GM23338 (cell line): Measurements from ENCODE around the gene BNC2. TPM values are rescaled to one million over a fixed set of nuclear protein-coding genes. Genes with fewer than 3 reads are reported as not detected.
A peak's percentile ranks its signal among the peaks of the same experiment; 100 is the strongest.

ENCODE experiments used
- ATAC-seq: fragments of 200-7000 bp; cut with Tn5 transposase; 3 replicates; pipeline ENCODE4 v1.9.1; 2020
- DNase-seq: peaks from one replicate; pipeline ENCODE4 v3.0.0-alpha.2; 2015; ENCODE audit warnings: low spot score
- H2AFZ ChIP-seq: fragments of 200-600 bp; sonication (generic); 2 replicates; pipeline ENCODE4 v1.8.0; 2016; ENCODE audit warnings: antibody characterized with exemption, mild to moderate bottlenecking, moderate library complexity
- H3F3A ChIP-seq: fragments of 200-600 bp; sonication (generic); replicated peaks from 2 replicates; pipeline ENCODE4 v1.8.0; 2017; ENCODE audit warnings: antibody characterized with exemption, mixed run types, low read depth
- H3K27ac ChIP-seq: fragments of 200-600 bp; sonication (generic); 2 replicates; pipeline ENCODE4 v1.6.1; 2016; ENCODE audit warnings: low read depth
- H3K27me3 ChIP-seq: fragments of 200-600 bp; sonication (generic); 2 replicates; pipeline ENCODE4 v1.8.0; 2016; ENCODE audit warnings: mild to moderate bottlenecking, mixed run types, moderate library complexity; ENCODE audit not compliant: insufficient read depth
- H3K36me3 ChIP-seq: fragments of 200-600 bp; sonication (generic); 2 replicates; pipeline ENCODE4 v1.8.0; 2016; ENCODE audit warnings: mild to moderate bottlenecking; ENCODE audit not compliant: insufficient read depth
- H3K4me1 ChIP-seq: fragments of 200-600 bp; sonication (generic); 2 replicates; pipeline ENCODE4 v1.8.0; 2016; ENCODE audit warnings: mild to moderate bottlenecking, moderate library complexity; ENCODE audit not compliant: insufficient read depth
- H3K4me2 ChIP-seq: fragments of 200-600 bp; sonication (generic); 2 replicates; pipeline ENCODE4 v1.7.1; 2017; ENCODE audit warnings: mixed run types
- H3K4me3 ChIP-seq: fragments of 200-600 bp; sonication (generic); 2 replicates; pipeline ENCODE4 v1.6.1; 2016; ENCODE audit warnings: mixed run types
- H3K79me2 ChIP-seq: fragments of 200-600 bp; sonication (generic); replicated peaks from 2 replicates; pipeline ENCODE4 v1.8.0; 2017; ENCODE audit warnings: mild to moderate bottlenecking; ENCODE audit not compliant: insufficient read depth
- H3K9me2 ChIP-seq: fragments of 200-600 bp; sonication (generic); 2 replicates; pipeline ENCODE4 v1.8.0; 2017; ENCODE audit not compliant: insufficient read depth
- H4K20me1 ChIP-seq: fragments of 200-600 bp; sonication (generic); replicated peaks from 2 replicates; pipeline ENCODE4 v1.8.0; 2017; ENCODE audit warnings: mild to moderate bottlenecking; ENCODE audit not compliant: insufficient read depth
- H3K27ac Mint-ChIP-seq: 2 replicates; pipeline ENCODE4 v1.8.0; 2020; ENCODE audit warnings: inconsistent platforms, mild to moderate bottlenecking, moderate library complexity, mixed read lengths
- H3K27me3 Mint-ChIP-seq: 3 replicates; pipeline ENCODE4 v1.8.0; 2022; ENCODE audit warnings: low read depth, mild to moderate bottlenecking, moderate library complexity, mixed read lengths, inconsistent platforms; ENCODE audit not compliant: insufficient read depth, poor library complexity
- H3K36me3 Mint-ChIP-seq: 3 replicates; pipeline ENCODE4 v1.8.0; 2021; ENCODE audit warnings: low read depth, mild to moderate bottlenecking, inconsistent platforms, moderate library complexity, mixed read lengths
- H3K4me1 Mint-ChIP-seq: 3 replicates; pipeline ENCODE4 v1.8.0; 2020; ENCODE audit warnings: mild to moderate bottlenecking, inconsistent platforms, mixed read lengths
- H3K4me3 Mint-ChIP-seq: 3 replicates; pipeline ENCODE4 v1.8.0; 2021; ENCODE audit warnings: moderate library complexity, mild to moderate bottlenecking, inconsistent platforms, mixed read lengths
- H3K9me3 Mint-ChIP-seq: 3 replicates; pipeline ENCODE4 v1.8.0; 2020; ENCODE audit warnings: moderate library complexity, mild to moderate bottlenecking, inconsistent platforms, mixed read lengths
- CREB1 ChIP-seq: fragments of 250-450 bp; sonication (Bioruptor Pico); IDR thresholded peaks from 2 replicates; pipeline ENCODE4 v1.5.0; 2020; ENCODE audit warnings: low read depth, mild to moderate bottlenecking, moderate library complexity
- EZH2phosphoT487 ChIP-seq: fragments of 200-600 bp; sonication (generic); IDR thresholded peaks from one replicate; pipeline ENCODE4 v1.8.1; 2018; ENCODE audit warnings: antibody characterized with exemption; ENCODE audit not compliant: unreplicated experiment
- JUNB ChIP-seq: IDR thresholded peaks from one replicate; pipeline ENCODE4 v1.6.1; 2016; ENCODE audit warnings: antibody characterized with exemption; ENCODE audit not compliant: unreplicated experiment
- NANOG ChIP-seq: IDR thresholded peaks from 2 replicates; pipeline ENCODE4 v1.6.1; 2016; ENCODE audit warnings: antibody characterized with exemption, borderline replicate concordance
- ZNF114 ChIP-seq: fragments of 250-450 bp; sonication (Bioruptor Pico); IDR thresholded peaks from 2 replicates; pipeline ENCODE4 v1.5.0; 2020; ENCODE audit warnings: mild to moderate bottlenecking, moderate library complexity
- ZNF331 ChIP-seq: fragments of 250-450 bp; sonication (Bioruptor Pico); IDR thresholded peaks from 2 replicates; pipeline ENCODE4 v1.5.0; 2020; ENCODE audit warnings: low read depth, mild to moderate bottlenecking, moderate library complexity
- polyA plus RNA-seq: library from polyadenylated mRNA; unstranded; fragments of >200 nt; fragmentation: Nextera tagmentation; extraction: Ambion mirVana; gene quantifications from 2 replicates; pipeline ENCODE4 v1.2.1, GENCODE V29; 2016
- total RNA-seq: library from RNA; depleted of rRNA; stranded (reverse); fragments of >200 nt; shearing (Covaris generic); gene quantifications from 2 replicates; pipeline ENCODE4 v1.2.3, GENCODE V29; 2014
- TF ChIP-seq, protein P1 (sequence below): fragments of 250-450 bp; sonication (Bioruptor Pico); IDR thresholded peaks from 2 replicates; pipeline ENCODE4 v1.5.0; 2020; ENCODE audit warnings: mild to moderate bottlenecking, moderate library complexity

Gene BNC2
- total and polyA plus RNA-seq, 2 experiments from 2014 or later = 12.7 to 13.2 TPM

DNA sequence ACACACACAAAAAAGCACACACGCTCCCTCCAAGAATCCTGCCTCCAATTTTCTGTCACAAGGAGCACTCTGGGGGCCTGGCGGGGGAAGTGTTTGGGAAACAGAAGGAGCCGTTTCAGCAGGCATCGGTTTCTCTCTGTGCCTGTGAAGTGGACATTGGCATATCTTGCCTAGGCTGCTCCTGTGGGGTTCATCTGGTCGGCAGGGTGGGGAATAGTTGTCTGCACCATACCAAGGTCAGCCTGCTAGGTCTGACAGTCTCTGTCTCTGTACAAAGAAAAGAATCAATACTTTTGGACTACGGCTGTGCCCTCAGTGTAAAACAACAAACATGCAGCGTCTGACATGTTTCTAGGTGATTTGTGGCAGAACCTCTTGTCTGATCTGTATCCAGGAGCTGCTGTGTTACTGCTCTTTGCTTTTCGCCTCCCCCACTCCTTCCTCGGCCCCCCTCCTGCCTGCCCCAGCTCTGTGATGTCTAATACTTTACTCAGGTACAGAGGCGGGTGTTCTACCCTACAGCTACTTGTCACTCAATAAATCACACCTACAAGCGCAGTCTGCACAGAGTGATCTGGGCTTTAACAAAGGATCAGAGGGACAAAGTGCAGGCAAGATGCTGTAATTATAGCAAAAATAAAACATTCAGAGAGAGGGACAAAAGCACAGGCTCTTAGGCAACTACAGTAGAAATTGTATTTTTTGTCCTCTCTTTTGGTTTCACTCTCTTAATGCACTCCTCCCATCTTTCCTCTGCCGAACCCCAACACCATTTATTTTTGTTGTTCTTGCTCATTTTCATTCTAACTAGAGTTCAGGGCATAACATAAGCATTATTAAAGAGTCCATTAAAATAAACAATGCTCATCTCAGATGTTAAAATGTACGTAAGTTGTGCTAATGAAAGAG is 216.7 kb downstream of the BNC2 start:
- H3K27ac Mint-ChIP-seq = peak overlapping the region; percentile 28
- Histone ChIP-seq H2AFZ (no peak overlapping the region), H3K79me2 (no peaks in the 10 kb centered on the region; the same call in 1 of the 2 replicates), H3K4me1 (peaks cover 69% of the 10 kb centered on the region), H3K27ac (peak overlapping the region; percentile 3), H3K4me2 (peak overlapping the region; percentile 70), H3K4me3 (peak overlapping the region; percentile 28), H3K27me3 (no peaks in the 10 kb centered on the region), H4K20me1 (no peaks in the 10 kb centered on the region), H3F3A (no peaks in the 10 kb centered on the region), H3K9me2 (no peaks in the 10 kb centered on the region), H3K36me3 (no peaks in the 10 kb centered on the region)
- peak overlapping the region; percentile 32 for H3K4me3 Mint-ChIP-seq
- peak; percentile 59 for ATAC-seq
- DNase-seq = peak; percentile 41
- no peaks in the 10 kb centered on the region for H3K9me3 Mint-ChIP-seq
- TF ChIP-seq EZH2phosphoT487 (no peak), NANOG (peak; percentile 81)
- peaks cover 4% of the 10 kb centered on the region for H3K27me3 Mint-ChIP-seq
- H3K36me3 Mint-ChIP-seq = no peaks in the 10 kb centered on the region
- H3K4me1 Mint-ChIP-seq = peaks cover 77% of the 10 kb centered on the region

DNA sequence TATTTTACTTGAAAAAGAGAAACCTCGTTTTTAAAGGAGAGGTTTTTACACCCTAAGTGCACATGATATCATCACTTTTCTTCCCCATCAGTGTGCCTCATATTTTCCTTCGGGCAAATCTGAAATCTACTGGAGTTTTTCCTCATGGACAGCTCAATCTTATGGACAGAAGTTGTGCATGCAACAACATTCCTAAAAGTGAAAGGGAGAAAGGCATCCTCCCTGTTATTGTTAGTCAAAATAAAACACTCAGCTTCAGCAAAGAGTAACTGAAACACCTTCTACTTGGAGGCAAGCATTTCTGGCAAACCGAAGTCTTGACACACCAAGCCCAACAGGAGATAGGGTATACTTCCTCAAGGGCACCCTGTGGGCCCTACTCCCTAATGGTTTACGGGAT is 217.9 kb downstream of the BNC2 start:
- peak overlapping the region; percentile 84 for H3K27ac Mint-ChIP-seq
- peaks cover 4% of the 10 kb centered on the region for H3K27me3 Mint-ChIP-seq
- Histone ChIP-seq H3K4me2 (peak overlapping the region; percentile 70), H3K36me3 (no peaks in the 10 kb centered on the region), H3K27me3 (no peaks in the 10 kb centered on the region), H3K9me2 (no peaks in the 10 kb centered on the region), H2AFZ (no peak overlapping the region), H3K27ac (peak overlapping the region; percentile 3; the same call in 1 of the 2 replicates), H3K4me1 (peaks cover 69% of the 10 kb centered on the region), H3F3A (no peaks in the 10 kb centered on the region), H4K20me1 (no peaks in the 10 kb centered on the region), H3K4me3 (no peak overlapping the region), H3K79me2 (no peaks in the 10 kb centered on the region; the same call in 1 of the 2 replicates)
- peak; percentile 64 for DNase-seq
- no peaks in the 10 kb centered on the region for H3K9me3 Mint-ChIP-seq
- TF ChIP-seq, protein P1, sequence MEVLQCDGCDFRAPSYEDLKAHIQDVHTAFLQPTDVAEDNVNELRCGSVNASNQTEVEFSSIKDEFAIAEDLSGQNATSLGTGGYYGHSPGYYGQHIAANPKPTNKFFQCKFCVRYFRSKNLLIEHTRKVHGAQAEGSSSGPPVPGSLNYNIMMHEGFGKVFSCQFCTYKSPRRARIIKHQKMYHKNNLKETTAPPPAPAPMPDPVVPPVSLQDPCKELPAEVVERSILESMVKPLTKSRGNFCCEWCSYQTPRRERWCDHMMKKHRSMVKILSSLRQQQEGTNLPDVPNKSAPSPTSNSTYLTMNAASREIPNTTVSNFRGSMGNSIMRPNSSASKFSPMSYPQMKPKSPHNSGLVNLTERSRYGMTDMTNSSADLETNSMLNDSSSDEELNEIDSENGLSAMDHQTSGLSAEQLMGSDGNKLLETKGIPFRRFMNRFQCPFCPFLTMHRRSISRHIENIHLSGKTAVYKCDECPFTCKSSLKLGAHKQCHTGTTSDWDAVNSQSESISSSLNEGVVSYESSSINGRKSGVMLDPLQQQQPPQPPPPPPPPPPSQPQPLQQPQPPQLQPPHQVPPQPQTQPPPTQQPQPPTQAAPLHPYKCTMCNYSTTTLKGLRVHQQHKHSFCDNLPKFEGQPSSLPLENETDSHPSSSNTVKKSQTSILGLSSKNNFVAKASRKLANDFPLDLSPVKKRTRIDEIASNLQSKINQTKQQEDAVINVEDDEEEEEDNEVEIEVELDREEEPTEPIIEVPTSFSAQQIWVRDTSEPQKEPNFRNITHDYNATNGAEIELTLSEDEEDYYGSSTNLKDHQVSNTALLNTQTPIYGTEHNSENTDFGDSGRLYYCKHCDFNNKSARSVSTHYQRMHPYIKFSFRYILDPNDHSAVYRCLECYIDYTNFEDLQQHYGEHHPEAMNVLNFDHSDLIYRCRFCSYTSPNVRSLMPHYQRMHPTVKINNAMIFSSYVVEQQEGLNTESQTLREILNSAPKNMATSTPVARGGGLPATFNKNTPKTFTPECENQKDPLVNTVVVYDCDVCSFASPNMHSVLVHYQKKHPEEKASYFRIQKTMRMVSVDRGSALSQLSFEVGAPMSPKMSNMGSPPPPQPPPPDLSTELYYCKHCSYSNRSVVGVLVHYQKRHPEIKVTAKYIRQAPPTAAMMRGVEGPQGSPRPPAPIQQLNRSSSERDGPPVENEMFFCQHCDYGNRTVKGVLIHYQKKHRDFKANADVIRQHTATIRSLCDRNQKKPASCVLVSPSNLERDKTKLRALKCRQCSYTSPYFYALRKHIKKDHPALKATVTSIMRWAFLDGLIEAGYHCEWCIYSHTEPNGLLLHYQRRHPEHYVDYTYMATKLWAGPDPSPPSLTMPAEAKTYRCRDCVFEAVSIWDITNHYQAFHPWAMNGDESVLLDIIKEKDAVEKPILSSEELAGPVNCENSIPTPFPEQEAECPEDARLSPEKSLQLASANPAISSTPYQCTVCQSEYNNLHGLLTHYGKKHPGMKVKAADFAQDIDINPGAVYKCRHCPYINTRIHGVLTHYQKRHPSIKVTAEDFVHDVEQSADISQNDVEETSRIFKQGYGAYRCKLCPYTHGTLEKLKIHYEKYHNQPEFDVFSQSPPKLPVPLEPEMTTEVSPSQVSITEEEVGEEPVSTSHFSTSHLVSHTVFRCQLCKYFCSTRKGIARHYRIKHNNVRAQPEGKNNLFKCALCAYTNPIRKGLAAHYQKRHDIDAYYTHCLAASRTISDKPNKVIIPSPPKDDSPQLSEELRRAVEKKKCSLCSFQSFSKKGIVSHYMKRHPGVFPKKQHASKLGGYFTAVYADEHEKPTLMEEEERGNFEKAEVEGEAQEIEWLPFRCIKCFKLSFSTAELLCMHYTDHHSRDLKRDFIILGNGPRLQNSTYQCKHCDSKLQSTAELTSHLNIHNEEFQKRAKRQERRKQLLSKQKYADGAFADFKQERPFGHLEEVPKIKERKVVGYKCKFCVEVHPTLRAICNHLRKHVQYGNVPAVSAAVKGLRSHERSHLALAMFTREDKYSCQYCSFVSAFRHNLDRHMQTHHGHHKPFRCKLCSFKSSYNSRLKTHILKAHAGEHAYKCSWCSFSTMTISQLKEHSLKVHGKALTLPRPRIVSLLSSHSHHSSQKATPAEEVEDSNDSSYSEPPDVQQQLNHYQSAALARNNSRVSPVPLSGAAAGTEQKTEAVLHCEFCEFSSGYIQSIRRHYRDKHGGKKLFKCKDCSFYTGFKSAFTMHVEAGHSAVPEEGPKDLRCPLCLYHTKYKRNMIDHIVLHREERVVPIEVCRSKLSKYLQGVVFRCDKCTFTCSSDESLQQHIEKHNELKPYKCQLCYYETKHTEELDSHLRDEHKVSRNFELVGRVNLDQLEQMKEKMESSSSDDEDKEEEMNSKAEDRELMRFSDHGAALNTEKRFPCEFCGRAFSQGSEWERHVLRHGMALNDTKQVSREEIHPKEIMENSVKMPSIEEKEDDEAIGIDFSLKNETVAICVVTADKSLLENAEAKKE (CRISPR knock-in tag) = no peak; the same call in 1 of the 2 replicates
- TF ChIP-seq NANOG (no peak), ZNF114 (CRISPR knock-in tag) (no peak), ZNF331 (no peak), JUNB (no peak), CREB1 (no peak)
- peak; percentile 75 for ATAC-seq
- peaks cover 78% of the 10 kb centered on the region for H3K4me1 Mint-ChIP-seq
- peak overlapping the region; percentile 29; the same call in 2 of the 3 replicates for H3K4me3 Mint-ChIP-seq
- no peaks in the 10 kb centered on the region for H3K36me3 Mint-ChIP-seq
